Brain microvascular endothelial cell (primary cell): ENCODE measurements around the gene SLC29A2.

Experiments used
- DNase-seq: peaks from one replicate; pipeline ENCODE4 v3.0.0-alpha.2; 2020
- H3K27ac ChIP-seq: fragments of 250-450 bp; sonication (Bioruptor Pico); 2 replicates; pipeline ENCODE4 v1.5.1; 2020; ENCODE audit warnings: mild to moderate bottlenecking, moderate library complexity
- H3K27me3 ChIP-seq: fragments of 250-450 bp; sonication (Bioruptor Pico); replicated peaks from 2 replicates; pipeline ENCODE4 v1.5.1; 2020; ENCODE audit warnings: mild to moderate bottlenecking
- H3K36me3 ChIP-seq: fragments of 250-450 bp; sonication (Bioruptor Pico); replicated peaks from 2 replicates; pipeline ENCODE4 v1.5.1; 2020; ENCODE audit warnings: mild to moderate bottlenecking
- H3K4me3 ChIP-seq: 2 replicates; pipeline ENCODE4 v1.5.1; 2011; ENCODE audit warnings: low read depth, mild to moderate bottlenecking, control low read depth, low read length, moderate library complexity
- in situ Hi-C: cut with HindIII; loops from 2 replicates; pipeline ENCODE4 v1.10.0; 2017; ENCODE audit warnings: low sequenced_read_pairs, low pct_ligation_motif_present
- TF ChIP-seq, protein P1 (sequence below): IDR thresholded peaks from 2 replicates; pipeline ENCODE4 v1.5.1; 2011; ENCODE audit warnings: low read depth, mild to moderate bottlenecking, moderate library complexity, low read length, control low read depth, inconsistent platforms; ENCODE audit errors: missing control alignments

The SLC29A2 gene

DNA sequence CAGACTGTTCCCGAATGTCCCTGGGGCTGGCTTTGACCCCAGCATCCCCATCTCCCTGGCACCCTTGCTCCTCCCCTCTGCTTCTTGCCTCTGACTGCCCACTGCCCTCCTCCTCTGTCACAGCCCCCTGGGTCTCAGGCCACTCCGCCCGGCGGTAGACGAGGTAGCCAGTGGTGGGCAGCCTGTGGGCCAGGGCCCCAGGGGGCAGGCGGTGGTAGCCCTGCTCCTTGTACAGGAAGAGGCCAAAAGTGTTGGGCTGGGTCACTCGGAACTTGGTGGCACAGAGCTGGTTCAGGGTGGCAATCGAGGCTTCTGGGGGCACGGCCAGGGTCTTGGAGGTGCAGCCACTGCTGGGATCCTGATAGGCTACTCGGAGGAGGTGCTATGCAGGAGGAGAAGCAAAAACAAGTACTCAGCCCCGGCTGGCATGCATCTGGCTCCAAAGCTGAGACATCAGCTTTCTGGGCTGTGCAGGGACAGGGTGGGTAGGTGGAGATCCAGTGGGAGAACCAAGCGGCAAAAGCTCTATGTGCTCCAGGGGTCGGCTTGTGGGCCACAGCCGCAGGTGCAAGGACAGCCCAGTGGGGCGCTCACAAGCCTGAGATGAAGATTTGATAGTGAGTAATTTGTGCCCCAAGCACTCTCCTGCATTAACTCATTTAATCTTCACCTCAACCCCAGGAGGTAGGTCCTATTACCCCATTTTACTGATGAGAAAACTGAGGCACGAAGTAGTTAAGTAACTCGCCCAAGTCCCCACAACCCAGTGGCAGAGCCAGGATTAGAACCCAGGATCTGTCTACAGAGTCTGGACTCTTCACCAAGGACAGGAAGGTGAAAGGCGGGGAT is 39.0 kb downstream of the SLC29A2 start:
- TF ChIP-seq, protein P1, sequence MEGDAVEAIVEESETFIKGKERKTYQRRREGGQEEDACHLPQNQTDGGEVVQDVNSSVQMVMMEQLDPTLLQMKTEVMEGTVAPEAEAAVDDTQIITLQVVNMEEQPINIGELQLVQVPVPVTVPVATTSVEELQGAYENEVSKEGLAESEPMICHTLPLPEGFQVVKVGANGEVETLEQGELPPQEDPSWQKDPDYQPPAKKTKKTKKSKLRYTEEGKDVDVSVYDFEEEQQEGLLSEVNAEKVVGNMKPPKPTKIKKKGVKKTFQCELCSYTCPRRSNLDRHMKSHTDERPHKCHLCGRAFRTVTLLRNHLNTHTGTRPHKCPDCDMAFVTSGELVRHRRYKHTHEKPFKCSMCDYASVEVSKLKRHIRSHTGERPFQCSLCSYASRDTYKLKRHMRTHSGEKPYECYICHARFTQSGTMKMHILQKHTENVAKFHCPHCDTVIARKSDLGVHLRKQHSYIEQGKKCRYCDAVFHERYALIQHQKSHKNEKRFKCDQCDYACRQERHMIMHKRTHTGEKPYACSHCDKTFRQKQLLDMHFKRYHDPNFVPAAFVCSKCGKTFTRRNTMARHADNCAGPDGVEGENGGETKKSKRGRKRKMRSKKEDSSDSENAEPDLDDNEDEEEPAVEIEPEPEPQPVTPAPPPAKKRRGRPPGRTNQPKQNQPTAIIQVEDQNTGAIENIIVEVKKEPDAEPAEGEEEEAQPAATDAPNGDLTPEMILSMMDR, result no peak
- in situ Hi-C loops, result no loop called here
- Histone ChIP-seq H3K36me3 (peaks cover 13% of the 10 kb centered on the region), H3K27ac (no peak overlapping the region), H3K4me3 (no peak overlapping the region), H3K27me3 (no peaks in the 10 kb centered on the region)
- DNase-seq, result no peak

GRCh38 chr11:66331542-66332370 is 39.8 kb downstream of the SLC29A2 start:
- DNase-seq, result no peak
- peaks cover 13% of the 10 kb centered on the region for H3K36me3 ChIP-seq
- no peak overlapping the region for H3K27ac ChIP-seq
- in situ Hi-C loops, result no loop called here
- H3K4me3 ChIP-seq, result no peak overlapping the region
- no peaks in the 10 kb centered on the region for H3K27me3 ChIP-seq
- TF ChIP-seq, protein P1, result no peak

DNA sequence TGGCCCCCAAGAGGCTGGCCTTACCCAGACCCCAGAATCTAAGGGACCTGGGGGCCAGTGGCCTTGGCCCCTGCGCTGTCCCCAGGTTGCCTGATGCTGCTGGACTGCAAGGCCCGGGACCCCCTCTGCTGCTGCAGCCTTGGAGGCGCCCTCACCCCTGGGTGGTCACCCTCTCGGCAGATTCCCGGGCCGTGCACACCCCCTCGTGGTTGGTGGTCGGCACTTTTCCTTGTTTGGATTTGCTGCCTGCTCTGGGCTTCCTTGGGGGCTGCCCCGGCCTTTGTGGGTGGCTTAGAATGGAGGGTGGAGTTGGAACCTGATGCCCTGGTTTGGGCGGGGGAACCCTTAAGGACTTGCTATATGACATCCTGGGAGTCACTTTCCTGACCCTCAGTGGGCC is 40.6 kb downstream of the SLC29A2 start:
- DNase-seq, result no peak
- Histone ChIP-seq H3K36me3 (peaks cover 13% of the 10 kb centered on the region), H3K27me3 (no peaks in the 10 kb centered on the region), H3K27ac (no peak overlapping the region), H3K4me3 (no peak overlapping the region)
- in situ Hi-C loops, result no loop called here
- TF ChIP-seq, protein P1, result peak; percentile 16

GRCh38 chr11:66329165-66329673 is 42.3 kb downstream of the SLC29A2 start:
- H3K27me3 ChIP-seq, result no peaks in the 10 kb centered on the region
- peaks cover 13% of the 10 kb centered on the region for H3K36me3 ChIP-seq
- in situ Hi-C loops, result no loop called here
- TF ChIP-seq, protein P1, result no peak
- no peak for DNase-seq
- no peak overlapping the region for H3K27ac ChIP-seq
- no peak overlapping the region for H3K4me3 ChIP-seq

- in situ Hi-C loops, result no loop called here
- Histone ChIP-seq H3K4me3 (no peak overlapping the region), H3K36me3 (peaks cover 10% of the 10 kb centered on the region), H3K27ac (peak overlapping the region; percentile 78), H3K27me3 (no peaks in the 10 kb centered on the region)
- DNase-seq, result peak; percentile 62
- TF ChIP-seq, protein P1, result peak; percentile 95
These were observed 43.0 kb downstream of the SLC29A2 start for GRCh38 chr11:66328302-66329144.
